SK-N-MC (cell line): ENCODE data around the gene CHSY3.

Experiments used
- DNase-seq: peaks from one replicate; pipeline ENCODE4 v3.0.0-alpha.2; 2011; ENCODE audit warnings: low read depth, low spot score
- H3K27ac ChIP-seq: fragments of 200-600 bp; sonication (generic); 2 replicates; pipeline ENCODE4 v1.5.1; 2016; ENCODE audit warnings: mixed run types
- H3K36me3 ChIP-seq: fragments of 200-600 bp; sonication (generic); 2 replicates; pipeline ENCODE4 v1.6.1; 2017; ENCODE audit warnings: antibody characterized with exemption, low read length, mixed read lengths; ENCODE audit not compliant: insufficient read depth
- H3K4me3 ChIP-seq: fragments of 200-600 bp; sonication (generic); 2 replicates; pipeline ENCODE4 v1.5.1; 2016
- H3K9ac ChIP-seq: fragments of 200-600 bp; sonication (generic); 2 replicates; pipeline ENCODE4 v1.8.0; 2017; ENCODE audit warnings: mixed run types, mixed read lengths; ENCODE audit not compliant: insufficient read length
- H3K9me3 ChIP-seq: fragments of 200-600 bp; sonication (generic); 2 replicates; pipeline ENCODE4 v1.6.1; 2017; ENCODE audit warnings: low read depth, mild to moderate bottlenecking, antibody characterized with exemption, low read length, moderate library complexity, mixed read lengths
- EZH2 ChIP-seq: fragments of 200-600 bp; sonication (generic); IDR thresholded peaks from one replicate; pipeline ENCODE4 v1.6.1; 2017; ENCODE audit warnings: antibody characterized with exemption
- FOXP2 ChIP-seq: optimal IDR thresholded peaks from 2 replicates; pipeline ENCODE3; 2011; ENCODE audit warnings: mild to moderate bottlenecking, moderate library complexity; ENCODE audit not compliant: insufficient read depth; ENCODE audit errors: extremely low read length, control extremely low read depth
- POLR2AphosphoS5 ChIP-seq: IDR thresholded peaks from 2 replicates; pipeline ENCODE4 v1.6.1; 2012; ENCODE audit warnings: mild to moderate bottlenecking, low read depth, low read length, borderline replicate concordance

The CHSY3 gene

GRCh38 chr5:129904102-129904666 is at the start of gene CHSY3:
Gene CHSY3 (plus strand): TSS chr5:129904465.
- Histone ChIP-seq H3K36me3 (no peaks in the 10 kb centered on the region), H3K27ac (no peak within 1 kb of the TSS), H3K9me3 (no peaks in the 10 kb centered on the region), H3K4me3 (peak within 1 kb of the TSS; percentile 86), H3K9ac (peak within 1 kb of the TSS; percentile 17)
- no peak for DNase-seq
- TF ChIP-seq EZH2 (no peak), POLR2AphosphoS5 (no peak), FOXP2 (no peak)

GRCh38 chr5:129856325-129856724 is 47.9 kb upstream of the CHSY3 start:
- TF ChIP-seq EZH2 (no peak), POLR2AphosphoS5 (no peak)
- no peaks in the 10 kb centered on the region for H3K9me3 ChIP-seq

GRCh38 chr5:129857116-129857515 is 47.1 kb upstream of the CHSY3 start:
- no peak overlapping the region for H3K27ac ChIP-seq
- no peak for TF ChIP-seq POLR2AphosphoS5
- no peak for TF ChIP-seq EZH2
- no peak for TF ChIP-seq FOXP2
- no peak for DNase-seq
- H3K9ac ChIP-seq = no peak overlapping the region
- H3K36me3 ChIP-seq = no peaks in the 10 kb centered on the region
- H3K9me3 ChIP-seq = no peaks in the 10 kb centered on the region
- no peak overlapping the region for H3K4me3 ChIP-seq

More at GRCh38 chr5:129856325-129856724, 47.9 kb upstream of the CHSY3 start:
- Histone ChIP-seq H3K4me3 (no peak overlapping the region), H3K27ac (no peak overlapping the region), H3K9ac (no peak overlapping the region), H3K36me3 (no peaks in the 10 kb centered on the region)
- DNase-seq = no peak

- H3K9me3 ChIP-seq = no peaks in the 10 kb centered on the region
- TF ChIP-seq EZH2 = no peak
- TF ChIP-seq FOXP2 = no peak
- TF ChIP-seq POLR2AphosphoS5 = no peak
- no peaks in the 10 kb centered on the region for H3K36me3 ChIP-seq
- no peak for DNase-seq
- H3K4me3 ChIP-seq = no peak overlapping the region
- H3K9ac ChIP-seq = no peak overlapping the region
- H3K27ac ChIP-seq = no peak overlapping the region
Observed at GRCh38 chr5:129858131-129858675, 46.1 kb upstream of the CHSY3 start.

GRCh38 chr5:129884322-129884721 is 19.9 kb upstream of the CHSY3 start:
- no peak overlapping the region for H3K27ac ChIP-seq
- no peak overlapping the region for H3K9ac ChIP-seq
- H3K36me3 ChIP-seq = no peaks in the 10 kb centered on the region
- H3K4me3 ChIP-seq = no peak overlapping the region
- H3K9me3 ChIP-seq = no peaks in the 10 kb centered on the region
- TF ChIP-seq POLR2AphosphoS5 = no peak
- TF ChIP-seq EZH2 = no peak
- no peak for TF ChIP-seq FOXP2
- DNase-seq = no peak

GRCh38 chr5:129899454-129899853 is 4.8 kb upstream of the CHSY3 start:
- no peaks in the 10 kb centered on the region for H3K9me3 ChIP-seq
- H3K27ac ChIP-seq = no peak overlapping the region
- H3K9ac ChIP-seq = no peak overlapping the region
- no peaks in the 10 kb centered on the region for H3K36me3 ChIP-seq
- peak; percentile 5 for DNase-seq
- no peak overlapping the region for H3K4me3 ChIP-seq
- TF ChIP-seq POLR2AphosphoS5 (no peak), FOXP2 (no peak), EZH2 (no peak)

GRCh38 chr5:129902816-129903215 is 1.4 kb upstream of the CHSY3 start:
- H3K9ac ChIP-seq = no peak overlapping the region
- H3K27ac ChIP-seq = no peak overlapping the region
- no peaks in the 10 kb centered on the region for H3K9me3 ChIP-seq
- no peaks in the 10 kb centered on the region for H3K36me3 ChIP-seq
- no peak for TF ChIP-seq POLR2AphosphoS5
- H3K4me3 ChIP-seq = no peak overlapping the region
- no peak for DNase-seq

- no peak for TF ChIP-seq EZH2
- no peak for TF ChIP-seq FOXP2
- TF ChIP-seq POLR2AphosphoS5 = no peak
- Histone ChIP-seq H3K36me3 (no peaks in the 10 kb centered on the region), H3K27ac (no peak overlapping the region), H3K9me3 (no peaks in the 10 kb centered on the region), H3K4me3 (peak overlapping the region; percentile 86), H3K9ac (no peak overlapping the region)
- no peak for DNase-seq
Observed at GRCh38 chr5:129903466-129904101, 681 bp upstream of the CHSY3 start.
